ENCODE measurements around the gene NXF1.
A peak's percentile ranks its signal among the peaks of the same experiment; 100 is the strongest.

DNA sequence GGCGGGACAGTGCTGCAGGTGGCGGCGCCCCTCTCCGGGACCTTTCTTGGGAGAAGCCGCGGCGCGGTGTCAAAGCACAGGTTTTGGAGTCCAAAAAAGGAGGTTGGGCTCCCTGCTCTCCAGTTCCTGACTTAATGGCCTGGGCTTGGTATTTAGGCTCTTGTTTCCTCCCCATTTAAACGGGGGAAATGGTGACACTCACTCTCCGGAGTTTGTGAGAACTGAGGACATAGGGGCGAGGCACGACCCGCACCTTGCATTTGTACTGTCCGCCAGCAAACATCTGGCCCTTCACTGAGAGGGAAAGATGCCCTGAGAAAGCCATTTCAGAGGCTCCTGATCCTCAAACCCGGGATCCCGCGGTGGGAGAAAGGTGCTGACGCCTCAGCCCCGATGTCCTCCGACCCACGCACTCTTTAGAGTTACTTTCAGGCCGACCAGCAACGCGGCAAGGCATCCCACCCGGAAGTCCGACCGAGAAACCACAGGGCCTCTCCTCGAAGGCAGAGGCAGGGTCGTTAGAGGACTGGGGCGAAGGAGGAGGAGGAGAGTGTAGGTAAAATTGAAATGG lies 37.0 kb upstream of the NXF1 start:
- TF ChIP-seq, protein P1, sequence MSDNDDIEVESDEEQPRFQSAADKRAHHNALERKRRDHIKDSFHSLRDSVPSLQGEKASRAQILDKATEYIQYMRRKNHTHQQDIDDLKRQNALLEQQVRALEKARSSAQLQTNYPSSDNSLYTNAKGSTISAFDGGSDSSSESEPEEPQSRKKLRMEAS (IDR thresholded peaks at IDR 0.05): peak; percentile 45; the same call in 1 of the 2 replicates
- peak; percentile 27 to 41; a peak in 2 of 4 replicates for TF ChIP-seq POLR2A (IDR thresholded peaks at IDR 0.05; ENCODE audit: insufficient read depth in 1 of 2, low read depth in 2 of 2, low read length in 2 of 2)
- TF ChIP-seq, protein P2, sequence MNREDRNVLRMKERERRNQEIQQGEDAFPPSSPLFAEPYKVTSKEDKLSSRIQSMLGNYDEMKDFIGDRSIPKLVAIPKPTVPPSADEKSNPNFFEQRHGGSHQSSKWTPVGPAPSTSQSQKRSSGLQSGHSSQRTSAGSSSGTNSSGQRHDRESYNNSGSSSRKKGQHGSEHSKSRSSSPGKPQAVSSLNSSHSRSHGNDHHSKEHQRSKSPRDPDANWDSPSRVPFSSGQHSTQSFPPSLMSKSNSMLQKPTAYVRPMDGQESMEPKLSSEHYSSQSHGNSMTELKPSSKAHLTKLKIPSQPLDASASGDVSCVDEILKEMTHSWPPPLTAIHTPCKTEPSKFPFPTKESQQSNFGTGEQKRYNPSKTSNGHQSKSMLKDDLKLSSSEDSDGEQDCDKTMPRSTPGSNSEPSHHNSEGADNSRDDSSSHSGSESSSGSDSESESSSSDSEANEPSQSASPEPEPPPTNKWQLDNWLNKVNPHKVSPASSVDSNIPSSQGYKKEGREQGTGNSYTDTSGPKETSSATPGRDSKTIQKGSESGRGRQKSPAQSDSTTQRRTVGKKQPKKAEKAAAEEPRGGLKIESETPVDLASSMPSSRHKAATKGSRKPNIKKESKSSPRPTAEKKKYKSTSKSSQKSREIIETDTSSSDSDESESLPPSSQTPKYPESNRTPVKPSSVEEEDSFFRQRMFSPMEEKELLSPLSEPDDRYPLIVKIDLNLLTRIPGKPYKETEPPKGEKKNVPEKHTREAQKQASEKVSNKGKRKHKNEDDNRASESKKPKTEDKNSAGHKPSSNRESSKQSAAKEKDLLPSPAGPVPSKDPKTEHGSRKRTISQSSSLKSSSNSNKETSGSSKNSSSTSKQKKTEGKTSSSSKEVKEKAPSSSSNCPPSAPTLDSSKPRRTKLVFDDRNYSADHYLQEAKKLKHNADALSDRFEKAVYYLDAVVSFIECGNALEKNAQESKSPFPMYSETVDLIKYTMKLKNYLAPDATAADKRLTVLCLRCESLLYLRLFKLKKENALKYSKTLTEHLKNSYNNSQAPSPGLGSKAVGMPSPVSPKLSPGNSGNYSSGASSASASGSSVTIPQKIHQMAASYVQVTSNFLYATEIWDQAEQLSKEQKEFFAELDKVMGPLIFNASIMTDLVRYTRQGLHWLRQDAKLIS (CRISPR knock-in tag; IDR thresholded peaks at IDR 0.05): no peak
- no peak for TF ChIP-seq LCORL (IDR thresholded peaks at IDR 0.05)
- TF ChIP-seq LCORL (CRISPR knock-in tag; IDR thresholded peaks at IDR 0.05): no peak; the same call in 1 of the 2 replicates
- no peak for TF ChIP-seq MAFF (IDR thresholded peaks at IDR 0.05; ENCODE audit: low read depth, low read length)
- no peak for TF ChIP-seq ADNP (CRISPR knock-in tag; IDR thresholded peaks at IDR 0.05)
- no peak; the same call in 1 of the 2 replicates for TF ChIP-seq HOXA5 (CRISPR knock-in tag; IDR thresholded peaks at IDR 0.05)
- TF ChIP-seq, protein P3, sequence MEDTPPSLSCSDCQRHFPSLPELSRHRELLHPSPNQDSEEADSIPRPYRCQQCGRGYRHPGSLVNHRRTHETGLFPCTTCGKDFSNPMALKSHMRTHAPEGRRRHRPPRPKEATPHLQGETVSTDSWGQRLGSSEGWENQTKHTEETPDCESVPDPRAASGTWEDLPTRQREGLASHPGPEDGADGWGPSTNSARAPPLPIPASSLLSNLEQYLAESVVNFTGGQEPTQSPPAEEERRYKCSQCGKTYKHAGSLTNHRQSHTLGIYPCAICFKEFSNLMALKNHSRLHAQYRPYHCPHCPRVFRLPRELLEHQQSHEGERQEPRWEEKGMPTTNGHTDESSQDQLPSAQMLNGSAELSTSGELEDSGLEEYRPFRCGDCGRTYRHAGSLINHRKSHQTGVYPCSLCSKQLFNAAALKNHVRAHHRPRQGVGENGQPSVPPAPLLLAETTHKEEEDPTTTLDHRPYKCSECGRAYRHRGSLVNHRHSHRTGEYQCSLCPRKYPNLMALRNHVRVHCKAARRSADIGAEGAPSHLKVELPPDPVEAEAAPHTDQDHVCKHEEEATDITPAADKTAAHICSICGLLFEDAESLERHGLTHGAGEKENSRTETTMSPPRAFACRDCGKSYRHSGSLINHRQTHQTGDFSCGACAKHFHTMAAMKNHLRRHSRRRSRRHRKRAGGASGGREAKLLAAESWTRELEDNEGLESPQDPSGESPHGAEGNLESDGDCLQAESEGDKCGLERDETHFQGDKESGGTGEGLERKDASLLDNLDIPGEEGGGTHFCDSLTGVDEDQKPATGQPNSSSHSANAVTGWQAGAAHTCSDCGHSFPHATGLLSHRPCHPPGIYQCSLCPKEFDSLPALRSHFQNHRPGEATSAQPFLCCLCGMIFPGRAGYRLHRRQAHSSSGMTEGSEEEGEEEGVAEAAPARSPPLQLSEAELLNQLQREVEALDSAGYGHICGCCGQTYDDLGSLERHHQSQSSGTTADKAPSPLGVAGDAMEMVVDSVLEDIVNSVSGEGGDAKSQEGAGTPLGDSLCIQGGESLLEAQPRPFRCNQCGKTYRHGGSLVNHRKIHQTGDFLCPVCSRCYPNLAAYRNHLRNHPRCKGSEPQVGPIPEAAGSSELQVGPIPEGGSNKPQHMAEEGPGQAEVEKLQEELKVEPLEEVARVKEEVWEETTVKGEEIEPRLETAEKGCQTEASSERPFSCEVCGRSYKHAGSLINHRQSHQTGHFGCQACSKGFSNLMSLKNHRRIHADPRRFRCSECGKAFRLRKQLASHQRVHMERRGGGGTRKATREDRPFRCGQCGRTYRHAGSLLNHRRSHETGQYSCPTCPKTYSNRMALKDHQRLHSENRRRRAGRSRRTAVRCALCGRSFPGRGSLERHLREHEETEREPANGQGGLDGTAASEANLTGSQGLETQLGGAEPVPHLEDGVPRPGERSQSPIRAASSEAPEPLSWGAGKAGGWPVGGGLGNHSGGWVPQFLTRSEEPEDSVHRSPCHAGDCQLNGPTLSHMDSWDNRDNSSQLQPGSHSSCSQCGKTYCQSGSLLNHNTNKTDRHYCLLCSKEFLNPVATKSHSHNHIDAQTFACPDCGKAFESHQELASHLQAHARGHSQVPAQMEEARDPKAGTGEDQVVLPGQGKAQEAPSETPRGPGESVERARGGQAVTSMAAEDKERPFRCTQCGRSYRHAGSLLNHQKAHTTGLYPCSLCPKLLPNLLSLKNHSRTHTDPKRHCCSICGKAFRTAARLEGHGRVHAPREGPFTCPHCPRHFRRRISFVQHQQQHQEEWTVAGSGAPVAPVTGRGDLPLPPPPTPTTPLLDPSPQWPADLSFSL (CRISPR knock-in tag; IDR thresholded peaks at IDR 0.05): no peak
- TF ChIP-seq, protein P4, sequence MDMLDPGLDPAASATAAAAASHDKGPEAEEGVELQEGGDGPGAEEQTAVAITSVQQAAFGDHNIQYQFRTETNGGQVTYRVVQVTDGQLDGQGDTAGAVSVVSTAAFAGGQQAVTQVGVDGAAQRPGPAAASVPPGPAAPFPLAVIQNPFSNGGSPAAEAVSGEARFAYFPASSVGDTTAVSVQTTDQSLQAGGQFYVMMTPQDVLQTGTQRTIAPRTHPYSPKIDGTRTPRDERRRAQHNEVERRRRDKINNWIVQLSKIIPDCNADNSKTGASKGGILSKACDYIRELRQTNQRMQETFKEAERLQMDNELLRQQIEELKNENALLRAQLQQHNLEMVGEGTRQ (IDR thresholded peaks at IDR 0.05; ENCODE audit: low read depth, low read length): no peak
- TF ChIP-seq, protein P4 (CRISPR knock-in tag; IDR thresholded peaks at IDR 0.05; ENCODE audit: borderline replicate concordance): no peak
